AG04449 (cell line): ENCODE measurements around the gene SHCBP1L.

Experiments used
- CTCF ChIA-PET: fragments of 350-600 bp; formaldehyde crosslinking; extraction: SDS; loops from one replicate; lab custom pipeline; 2021; ENCODE audit warnings: antibody characterized with exemption; lab: Yijun Ruan, JAX
- POLR2A ChIA-PET: fragments of 400-600, 350-600 bp; formaldehyde crosslinking; extraction: SDS; loops from one replicate; lab custom pipeline; 2020; ENCODE audit warnings: antibody characterized with exemption, inconsistent platforms; lab: Yijun Ruan, JAX
- DNase-seq: peaks from one replicate; pipeline ENCODE4 v3.0.0-alpha.2; 2010; ENCODE audit warnings: low read depth, low spot score
- H3K4me3 ChIP-seq: 2 replicates; pipeline ENCODE4 v1.5.1; 2011; ENCODE audit warnings: low read depth, mild to moderate bottlenecking, control low read depth, low read length
- TF ChIP-seq, protein P1 (sequence below): IDR thresholded peaks from one replicate; pipeline ENCODE4 v1.5.1; 2011; ENCODE audit warnings: mild to moderate bottlenecking, moderate library complexity, low read length, control low read depth, inconsistent platforms; ENCODE audit not compliant: insufficient read depth; ENCODE audit errors: missing control alignments

Gene SHCBP1L

DNA sequence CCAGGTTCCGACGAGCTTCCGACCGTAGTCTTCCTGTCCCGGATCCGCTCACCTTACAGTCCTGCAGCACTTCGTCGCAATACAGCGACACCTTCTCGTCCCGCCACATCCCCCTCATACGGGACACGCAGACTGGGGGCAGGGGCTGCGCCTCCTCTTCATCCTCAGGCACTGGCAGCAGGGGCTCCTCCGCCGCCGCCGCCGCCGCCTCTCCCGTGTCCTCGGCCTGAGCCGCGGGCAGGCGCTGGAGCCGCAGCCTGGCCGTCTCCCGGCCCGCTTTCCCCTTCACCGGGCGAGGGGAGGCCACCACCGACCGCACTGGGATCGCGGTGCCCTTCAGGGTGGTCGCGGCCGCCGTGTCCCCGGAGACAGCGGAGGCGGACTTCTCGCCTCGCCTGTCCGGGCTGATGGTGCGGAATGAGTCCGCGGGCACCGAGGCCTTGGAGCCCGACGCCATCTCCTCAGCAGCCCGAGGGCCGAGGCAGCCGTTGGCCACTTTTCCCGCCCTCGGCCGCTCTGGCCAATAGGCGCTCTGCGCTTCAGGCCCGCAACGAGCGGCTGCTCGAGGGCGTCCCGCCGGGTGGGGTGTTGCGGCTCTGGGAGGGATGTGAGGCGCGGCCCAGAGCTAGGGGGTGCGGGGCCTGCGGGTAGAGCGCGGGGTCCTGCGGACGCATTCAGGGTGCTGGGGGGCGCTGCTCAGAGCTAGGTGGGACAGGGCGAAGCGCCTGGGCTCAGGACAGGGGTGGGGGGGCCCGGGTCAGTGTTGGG is at the start of gene SHCBP1L:
Gene SHCBP1L (minus strand): TSS at position 490 of the 768 bp plus-strand sequence. CDS start 33 bp downstream, at position 457.
- POLR2A ChIA-PET, result no interaction called here
- H3K4me3 ChIP-seq, result peak within 1 kb of the TSS; percentile 26
- TF ChIP-seq, protein P1, sequence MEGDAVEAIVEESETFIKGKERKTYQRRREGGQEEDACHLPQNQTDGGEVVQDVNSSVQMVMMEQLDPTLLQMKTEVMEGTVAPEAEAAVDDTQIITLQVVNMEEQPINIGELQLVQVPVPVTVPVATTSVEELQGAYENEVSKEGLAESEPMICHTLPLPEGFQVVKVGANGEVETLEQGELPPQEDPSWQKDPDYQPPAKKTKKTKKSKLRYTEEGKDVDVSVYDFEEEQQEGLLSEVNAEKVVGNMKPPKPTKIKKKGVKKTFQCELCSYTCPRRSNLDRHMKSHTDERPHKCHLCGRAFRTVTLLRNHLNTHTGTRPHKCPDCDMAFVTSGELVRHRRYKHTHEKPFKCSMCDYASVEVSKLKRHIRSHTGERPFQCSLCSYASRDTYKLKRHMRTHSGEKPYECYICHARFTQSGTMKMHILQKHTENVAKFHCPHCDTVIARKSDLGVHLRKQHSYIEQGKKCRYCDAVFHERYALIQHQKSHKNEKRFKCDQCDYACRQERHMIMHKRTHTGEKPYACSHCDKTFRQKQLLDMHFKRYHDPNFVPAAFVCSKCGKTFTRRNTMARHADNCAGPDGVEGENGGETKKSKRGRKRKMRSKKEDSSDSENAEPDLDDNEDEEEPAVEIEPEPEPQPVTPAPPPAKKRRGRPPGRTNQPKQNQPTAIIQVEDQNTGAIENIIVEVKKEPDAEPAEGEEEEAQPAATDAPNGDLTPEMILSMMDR, result no peak
- CTCF ChIA-PET, result no interaction called here
- no peak for DNase-seq

DNA sequence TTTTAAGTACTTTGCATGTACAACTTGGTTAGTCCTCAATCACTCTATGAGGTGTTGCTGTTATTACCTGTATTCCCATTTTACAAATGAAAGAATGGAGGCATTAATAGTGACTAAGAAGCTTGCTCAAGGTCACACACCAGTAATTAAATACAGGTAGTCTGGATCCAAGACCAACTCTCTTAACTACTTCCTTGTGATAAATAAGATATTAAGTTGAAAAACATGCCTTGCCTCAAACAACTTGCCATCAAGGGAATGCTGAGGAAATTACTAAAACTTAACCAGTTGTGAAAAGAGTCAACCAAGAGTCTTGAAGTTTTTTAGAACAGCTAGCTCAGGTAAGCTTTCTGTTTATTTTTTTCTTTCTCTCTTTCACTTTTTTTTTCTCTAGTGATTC is 49.3 kb upstream of the SHCBP1L start:
- CTCF ChIA-PET, result interaction anchor here (0.8 to 1.0 kb wide), 2 partner anchors 8 to 18 kb away, joined by 3 to 4 read pairs; no protein-coding TSS in a partner anchor
- H3K4me3 ChIP-seq, result no peak overlapping the region
- no peak for DNase-seq
- POLR2A ChIA-PET, result no interaction called here
- TF ChIP-seq, protein P1, result no peak

DNA sequence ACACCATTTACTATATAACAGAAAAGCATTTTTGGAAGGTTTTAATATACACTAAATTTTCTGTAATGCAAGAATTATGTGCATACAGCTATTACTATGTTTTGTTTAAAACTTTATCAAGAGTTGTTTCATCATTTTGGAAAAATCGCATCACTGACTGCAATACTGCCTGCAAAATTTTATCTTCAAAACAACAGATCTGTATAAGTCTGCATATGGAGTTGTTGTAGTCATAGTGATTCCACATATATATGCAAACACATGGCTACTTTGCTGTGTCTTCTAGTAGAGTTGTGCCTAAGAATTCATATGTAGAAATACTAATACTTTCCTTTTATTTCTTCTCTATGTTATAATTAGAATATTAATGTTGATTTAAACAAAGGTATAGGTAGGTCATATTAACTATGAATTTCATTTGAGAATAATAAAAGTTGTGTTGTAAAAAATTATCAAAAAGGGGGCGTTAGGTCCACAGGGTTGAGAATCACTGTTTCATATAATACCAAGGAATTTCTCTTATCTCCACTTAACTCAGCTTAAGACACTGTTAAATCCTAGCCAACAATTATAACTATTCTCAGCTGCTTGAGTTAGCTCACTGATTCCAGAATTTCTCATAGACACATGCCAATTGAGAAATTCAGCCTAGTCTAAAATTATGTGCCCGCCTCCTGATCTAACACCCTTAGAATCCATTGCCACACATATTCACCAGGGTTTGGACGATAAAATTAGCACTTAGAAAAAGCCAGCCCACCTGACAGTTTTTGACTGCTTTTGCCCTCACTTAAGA is 47.4 kb upstream of the SHCBP1L start:
- TF ChIP-seq, protein P1, result no peak
- H3K4me3 ChIP-seq, result no peak overlapping the region
- CTCF ChIA-PET, result interaction anchor here (1.1 kb wide), 1 partner anchor 14 kb away, joined by 3 read pairs; no protein-coding TSS in a partner anchor
- POLR2A ChIA-PET, result no interaction called here
- no peak for DNase-seq

DNA sequence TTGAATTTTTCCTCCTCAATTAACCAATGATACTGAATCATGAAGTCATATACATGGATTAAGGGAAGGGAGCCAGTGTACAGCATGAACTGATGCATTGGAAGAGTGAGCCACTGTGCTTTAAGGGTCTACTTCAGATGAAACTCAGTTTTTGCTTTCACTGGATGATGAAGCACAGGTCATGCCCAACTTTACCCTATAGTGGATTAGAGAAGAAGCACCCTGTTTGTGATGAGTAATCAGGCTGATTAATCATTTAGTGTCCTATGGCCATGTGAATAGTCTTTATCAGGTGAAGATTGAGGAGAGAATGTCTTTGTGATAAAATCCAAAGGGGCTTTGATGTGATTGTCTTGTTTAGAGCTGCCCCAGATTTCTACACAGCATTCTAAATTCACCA is 45.5 kb upstream of the SHCBP1L start:
- TF ChIP-seq, protein P1, result no peak
- CTCF ChIA-PET, result interaction anchor here (1.5 kb wide), 1 partner anchor 23 kb away, joined by 4 read pairs; no protein-coding TSS in a partner anchor
- no peak for DNase-seq
- no peak overlapping the region for H3K4me3 ChIP-seq
- POLR2A ChIA-PET, result no interaction called here

DNA sequence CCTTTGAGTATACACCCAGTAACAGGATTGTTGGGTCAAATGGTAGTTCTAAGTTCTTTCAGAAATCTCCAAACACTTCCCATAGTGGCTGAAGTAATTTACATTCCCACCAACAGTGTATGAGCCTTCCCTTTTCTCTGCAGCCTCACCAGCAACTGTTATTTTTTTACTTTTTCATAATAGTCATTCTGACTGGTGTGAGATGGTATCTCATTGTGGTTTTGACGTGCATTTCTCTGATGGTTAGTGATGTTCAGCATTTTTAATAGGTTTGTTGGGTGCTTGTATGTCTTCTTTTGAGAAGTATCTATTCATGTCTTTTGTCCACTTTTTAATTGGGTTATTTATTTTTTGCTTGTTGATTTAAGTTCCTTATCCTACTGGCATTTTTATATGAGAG is 43.9 kb upstream of the SHCBP1L start:
- H3K4me3 ChIP-seq, result no peak overlapping the region
- DNase-seq, result no peak
- CTCF ChIA-PET, result interaction anchor here (1.3 kb wide), 1 partner anchor 9 kb away, joined by 4 read pairs; no protein-coding TSS in a partner anchor
- POLR2A ChIA-PET, result no interaction called here
- TF ChIP-seq, protein P1, result no peak

DNA sequence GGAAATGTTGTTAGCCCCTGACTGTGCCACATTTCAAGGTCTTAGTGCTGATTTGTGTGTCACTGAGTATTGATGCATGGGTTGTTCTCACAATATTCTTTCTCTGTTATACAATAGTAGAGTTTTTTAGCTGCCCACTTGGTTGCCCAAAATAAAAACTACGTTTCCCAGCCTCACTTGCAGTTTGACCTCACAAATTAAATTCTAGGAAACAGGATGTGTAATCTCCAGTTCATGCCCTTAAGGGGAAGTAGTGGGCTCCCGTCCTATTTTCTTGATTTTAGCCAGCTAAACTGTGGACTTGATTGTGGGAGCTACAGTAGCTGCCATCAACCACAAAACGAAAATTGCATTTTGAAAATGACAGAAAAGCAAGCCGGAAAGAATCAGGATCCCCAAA is 42.9 kb upstream of the SHCBP1L start:
- ChIA-PET POLR2A (no interaction called here), CTCF (interaction anchor here (0.6 kb wide), 1 partner anchor 13 kb away, joined by 3 read pairs; no protein-coding TSS in a partner anchor)
- TF ChIP-seq, protein P1, result no peak
- DNase-seq, result no peak
- H3K4me3 ChIP-seq, result no peak overlapping the region
